Measurements from ENCODE around the gene SEMA5A. TPM values are rescaled to one million over a fixed set of nuclear protein-coding genes. Genes with fewer than 3 reads are reported as not detected.

The SEMA5A gene
- polyA plus RNA-seq, 1 donor from 2014 or later = 3.2 TPM

- Histone ChIP-seq H4K20me1 (ENCODE audit: insufficient read depth) (no peaks in the 10 kb centered on the region), H3K79me2 (replicated peaks; ENCODE audit: insufficient read depth, low read length) (no peaks in the 10 kb centered on the region), H3K27me3 (ENCODE audit: insufficient read depth, low read depth, low read length) (no peaks in the 10 kb centered on the region), H3K27ac (ENCODE audit: low read length) (no peak overlapping the region), H3K9me3 (ENCODE audit: low read length) (no peaks in the 10 kb centered on the region), H3K4me3 (ENCODE audit: low read length) (no peak overlapping the region), H3F3A (ENCODE audit: insufficient read depth, low read length, poor library complexity, severe bottlenecking) (no peaks in the 10 kb centered on the region), H3K4me2 (ENCODE audit: low read length) (no peak overlapping the region), H3K36me3 (ENCODE audit: insufficient read depth, low read length) (no peaks in the 10 kb centered on the region), H3K9ac (ENCODE audit: low read length) (no peak overlapping the region), H2AFZ (ENCODE audit: low read depth, low read length) (no peak overlapping the region), H3K9me2 (ENCODE audit: insufficient read depth, low read length) (no peaks in the 10 kb centered on the region)
- TF ChIP-seq REST (IDR thresholded peaks at IDR 0.05; ENCODE audit: borderline replicate concordance) = no peak
- TF ChIP-seq CTCF (IDR thresholded peaks at IDR 0.05; ENCODE audit: poor library complexity, severe bottlenecking) = no peak
- TF ChIP-seq TAF1 (IDR thresholded peaks at IDR 0.05; ENCODE audit: low read depth) = no peak
- no peak for TF ChIP-seq EP300 (conservative IDR thresholded peaks at IDR 0.05; ENCODE audit: poor library complexity, severe bottlenecking)
- TF ChIP-seq SMC3 (conservative IDR thresholded peaks at IDR 0.05; ENCODE audit: poor library complexity) = no peak
- TF ChIP-seq MXI1 (conservative IDR thresholded peaks at IDR 0.05; ENCODE audit: poor library complexity, severe bottlenecking) = no peak
Observed at GRCh38 chr5:9059920-9060691, 485.8 kb downstream of the SEMA5A start.

- H3F3A ChIP-seq (ENCODE audit: insufficient read depth, low read length, poor library complexity, severe bottlenecking) = no peaks in the 10 kb centered on the region
- H3K36me3 ChIP-seq (ENCODE audit: insufficient read depth, low read length) = no peaks in the 10 kb centered on the region
- no peak overlapping the region for H3K9ac ChIP-seq (ENCODE audit: low read length)
- no peak for TF ChIP-seq RAD21 (conservative IDR thresholded peaks at IDR 0.05)
- TF ChIP-seq REST (IDR thresholded peaks at IDR 0.05; ENCODE audit: borderline replicate concordance) = no peak
- no peak for TF ChIP-seq CTCF (IDR thresholded peaks at IDR 0.05; ENCODE audit: poor library complexity, severe bottlenecking)
- TF ChIP-seq POLR2AphosphoS5 (IDR thresholded peaks at IDR 0.05) = no peak
- no peak for TF ChIP-seq MXI1 (conservative IDR thresholded peaks at IDR 0.05; ENCODE audit: poor library complexity, severe bottlenecking)
- no peak for TF ChIP-seq EP300 (conservative IDR thresholded peaks at IDR 0.05; ENCODE audit: poor library complexity, severe bottlenecking)
- TF ChIP-seq TAF1 (IDR thresholded peaks at IDR 0.05; ENCODE audit: low read depth) = no peak
- TF ChIP-seq SMC3 (conservative IDR thresholded peaks at IDR 0.05; ENCODE audit: poor library complexity) = no peak
- no peak for TF ChIP-seq EZH2 (IDR thresholded peaks at IDR 0.05; ENCODE audit: borderline replicate concordance, insufficient read depth, low read length, poor library complexity, severe bottlenecking)
- no peaks in the 10 kb centered on the region for H3K9me3 ChIP-seq (ENCODE audit: low read length)
- no peak overlapping the region for H3K4me2 ChIP-seq (ENCODE audit: low read length)
- H3K27ac ChIP-seq (ENCODE audit: low read length) = no peak overlapping the region
- no peaks in the 10 kb centered on the region for H3K79me2 ChIP-seq (replicated peaks; ENCODE audit: insufficient read depth, low read length)
- H3K4me3 ChIP-seq (ENCODE audit: low read length) = no peak overlapping the region
- no peaks in the 10 kb centered on the region for H3K9me2 ChIP-seq (ENCODE audit: insufficient read depth, low read length)
- H2AFZ ChIP-seq (ENCODE audit: low read depth, low read length) = no peak overlapping the region
- no peaks in the 10 kb centered on the region for H4K20me1 ChIP-seq (ENCODE audit: insufficient read depth)
- H3K27me3 ChIP-seq (ENCODE audit: insufficient read depth, low read depth, low read length) = no peaks in the 10 kb centered on the region
Observed at GRCh38 chr5:9058666-9059065, 487.2 kb downstream of the SEMA5A start.
